NOMO-1 treated with dmso at 0.1 percent for 144 hours (cell line): ENCODE results near the gene EMX2.
"Not testable (repeated sequence)": the region's sequence is repeated elsewhere in the genome, so short reads cannot be mapped to it uniquely, and the experiment has no call there.

Experiments
- DNase-seq: peaks from one replicate; lab custom pipeline; 2025; ENCODE audit not compliant: unreplicated experiment; lab: John Stamatoyannopoulos, UW

The EMX2 gene

DNA sequence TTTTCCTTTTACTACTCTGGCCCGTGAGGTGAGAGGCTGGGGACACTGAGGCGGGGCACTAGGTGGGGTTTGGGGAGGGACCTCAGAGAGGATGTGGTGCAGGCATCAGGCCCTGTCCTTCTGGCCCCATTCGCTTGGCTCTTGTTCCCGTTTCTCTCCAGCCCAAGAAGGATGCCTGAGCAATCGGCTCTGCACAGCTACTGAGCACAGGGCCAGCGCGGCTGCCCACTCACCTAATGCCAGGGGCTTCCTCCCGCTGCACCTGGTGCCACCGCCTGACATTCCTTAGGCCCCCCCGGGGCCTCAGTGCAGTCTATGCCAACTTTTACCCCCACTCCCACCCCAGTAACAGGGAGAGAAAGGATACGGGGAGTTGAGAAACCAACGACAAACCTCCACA lies 12.5 kb downstream of the EMX2 start:
- no peak for DNase-seq

- DNase-seq = no peak
Measured at GRCh38 chr10:117555863-117556262, 13.3 kb downstream of the EMX2 start.

- DNase-seq = no peak
Measured at GRCh38 chr10:117556356-117556755, 13.8 kb downstream of the EMX2 start.

- no peak for DNase-seq
Measured at GRCh38 chr10:117559712-117560111, 17.2 kb downstream of the EMX2 start.

GRCh38 chr10:117560942-117561341 lies 18.4 kb downstream of the EMX2 start:
- DNase-seq = no peak

DNA sequence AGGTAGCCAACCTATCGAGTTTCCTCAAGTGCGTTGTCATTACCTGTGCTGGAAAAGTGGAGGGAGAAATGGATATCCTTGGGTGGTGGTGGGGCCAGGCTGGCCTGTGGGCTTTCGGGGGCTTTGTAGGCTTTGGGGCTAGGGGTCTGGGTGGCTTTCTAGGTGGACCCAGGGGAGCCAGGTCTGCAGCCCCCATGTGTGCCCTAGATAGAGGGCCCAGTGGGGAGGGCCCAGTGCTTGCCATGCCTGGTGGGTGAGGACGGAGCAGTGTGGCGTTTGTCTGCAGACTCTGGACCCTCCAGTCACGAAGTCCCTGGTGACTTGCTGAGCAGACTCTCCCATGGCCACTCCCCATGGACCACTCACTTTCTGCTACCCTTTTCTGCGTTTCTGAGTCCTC lies 19.7 kb downstream of the EMX2 start:
- DNase-seq = no peak

- DNase-seq = no peak
Measured at GRCh38 chr10:117562896-117563737, 20.6 kb downstream of the EMX2 start.

DNA sequence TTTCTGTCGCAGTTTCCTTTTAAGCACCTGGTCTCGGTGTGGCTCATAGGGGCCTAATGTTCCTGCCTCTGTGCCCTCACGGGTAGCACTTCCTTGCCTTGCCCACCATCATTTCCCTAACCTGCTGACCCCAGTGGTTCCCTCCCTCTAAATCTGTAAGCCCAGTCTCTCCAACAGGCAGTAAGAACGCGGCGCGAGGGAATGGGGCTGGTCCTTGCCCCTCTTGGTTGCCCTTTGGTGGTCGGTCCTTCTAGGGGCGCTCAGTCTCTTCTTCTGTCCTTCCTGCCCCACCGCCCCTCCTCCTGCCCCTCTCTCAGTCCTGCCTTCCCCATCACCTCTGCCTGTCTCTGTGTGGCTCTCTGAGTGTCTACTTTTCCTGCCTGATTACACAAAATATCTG lies 21.2 kb downstream of the EMX2 start:
- no peak for DNase-seq

- DNase-seq = no peak
Measured at GRCh38 chr10:117565068-117565467, 22.5 kb downstream of the EMX2 start.

DNA sequence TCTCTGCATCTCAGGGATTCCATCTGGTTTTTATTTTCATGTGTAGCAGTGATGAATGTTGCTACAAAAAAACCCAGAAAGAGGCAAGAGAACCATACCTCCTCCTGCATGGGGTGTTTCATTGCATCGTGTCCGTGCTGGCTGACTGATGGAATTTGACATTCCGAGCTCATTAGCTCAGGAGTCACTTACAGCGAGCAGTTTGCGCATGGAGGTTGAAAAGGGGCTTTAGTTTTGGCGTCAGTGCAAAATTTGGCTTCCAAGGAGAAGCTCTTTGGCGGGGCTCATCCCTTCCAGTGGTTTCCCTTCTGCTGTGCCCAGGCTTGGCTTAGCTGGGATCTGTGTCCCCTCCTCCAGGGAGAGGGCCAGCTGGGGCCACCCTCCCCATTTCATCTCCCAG lies 25.8 kb downstream of the EMX2 start:
- no peak for DNase-seq

DNA sequence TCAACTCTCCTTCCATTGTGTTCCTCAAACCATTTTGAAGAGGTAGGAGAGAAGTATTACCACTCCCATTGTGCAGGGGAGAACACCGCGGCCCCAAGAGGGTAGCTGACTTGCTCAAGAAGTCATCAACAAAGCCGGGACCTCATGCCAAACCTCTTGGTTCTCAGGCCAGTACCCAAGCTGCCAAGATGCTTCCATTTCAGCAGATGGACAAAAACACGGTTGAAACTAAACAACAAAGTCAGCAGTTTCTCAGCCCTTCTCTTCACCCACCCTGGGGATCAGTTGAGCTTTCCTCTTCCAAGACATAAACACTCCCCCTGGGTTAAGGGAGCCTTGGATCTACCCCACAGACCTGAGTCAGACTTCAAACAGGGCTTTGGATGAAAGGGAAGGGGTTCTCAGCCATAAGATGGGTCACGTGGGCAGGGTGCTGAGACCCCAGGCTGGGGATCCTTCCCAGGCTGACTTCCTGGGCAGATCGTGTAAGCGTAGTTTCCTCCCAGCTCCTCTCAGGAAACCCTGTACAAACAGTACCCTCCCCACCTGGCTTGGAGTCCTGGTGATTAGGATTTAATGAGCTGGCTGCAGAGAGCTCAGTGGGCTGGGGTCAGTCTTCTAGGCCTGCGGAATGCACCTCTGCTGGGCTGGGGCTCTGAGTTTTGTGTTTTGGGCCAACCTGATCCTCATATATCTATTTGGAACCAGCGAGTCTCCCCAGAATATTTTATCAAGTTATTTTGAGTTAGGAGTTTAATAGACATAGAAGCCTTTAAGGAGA lies 27.3 kb downstream of the EMX2 start:
- no peak for DNase-seq

- DNase-seq = no peak
Measured at GRCh38 chr10:117570880-117571279, 28.3 kb downstream of the EMX2 start.

GRCh38 chr10:117574498-117575146 lies 32.1 kb downstream of the EMX2 start:
- no peak for DNase-seq

- DNase-seq = no peak
Measured at GRCh38 chr10:117578490-117578889, 35.9 kb downstream of the EMX2 start.

- DNase-seq = no peak
Measured at GRCh38 chr10:117578999-117579590, 36.5 kb downstream of the EMX2 start.

GRCh38 chr10:117581961-117582360 lies 39.4 kb downstream of the EMX2 start:
- no peak for DNase-seq

DNA sequence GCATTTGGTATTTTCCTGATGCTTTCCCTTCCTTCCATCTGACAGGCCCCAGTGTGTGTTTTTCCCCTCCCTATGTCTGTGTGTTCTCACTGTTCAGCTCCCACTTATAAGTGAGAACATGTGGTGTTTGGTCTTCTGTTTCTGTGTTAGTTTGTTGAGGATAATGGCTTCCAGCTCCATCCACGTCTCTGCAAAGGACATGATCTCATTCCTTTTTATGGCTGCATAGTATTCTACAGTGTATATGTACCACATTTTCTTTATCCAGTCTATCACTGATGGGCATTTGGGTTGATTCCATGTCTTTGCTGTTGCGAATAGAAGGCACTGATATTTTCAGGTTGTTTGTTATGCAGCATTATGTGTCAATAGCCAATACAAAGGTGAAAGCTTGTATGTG lies 42.3 kb downstream of the EMX2 start:
- not testable (repeated sequence) for DNase-seq

DNA sequence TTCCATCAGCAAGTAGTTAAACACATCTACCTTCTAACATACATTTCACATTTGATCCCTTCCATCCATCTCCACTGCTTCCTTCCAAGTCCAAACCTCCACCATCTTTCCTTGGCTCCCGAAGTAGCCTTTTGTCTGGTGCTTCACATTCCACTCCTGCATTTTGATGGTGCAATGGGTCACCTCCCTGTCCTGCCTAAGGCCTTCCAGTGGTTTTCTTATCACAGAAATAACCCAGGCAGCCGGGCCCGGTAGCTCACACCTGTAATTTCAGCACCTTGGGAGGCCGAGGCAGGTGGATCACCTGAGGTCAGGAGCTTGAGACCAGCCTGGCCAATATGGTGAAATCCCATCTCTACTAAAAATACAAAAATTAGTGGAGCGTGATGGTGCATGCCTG lies 44.5 kb downstream of the EMX2 start:
- DNase-seq = no peak

DNA sequence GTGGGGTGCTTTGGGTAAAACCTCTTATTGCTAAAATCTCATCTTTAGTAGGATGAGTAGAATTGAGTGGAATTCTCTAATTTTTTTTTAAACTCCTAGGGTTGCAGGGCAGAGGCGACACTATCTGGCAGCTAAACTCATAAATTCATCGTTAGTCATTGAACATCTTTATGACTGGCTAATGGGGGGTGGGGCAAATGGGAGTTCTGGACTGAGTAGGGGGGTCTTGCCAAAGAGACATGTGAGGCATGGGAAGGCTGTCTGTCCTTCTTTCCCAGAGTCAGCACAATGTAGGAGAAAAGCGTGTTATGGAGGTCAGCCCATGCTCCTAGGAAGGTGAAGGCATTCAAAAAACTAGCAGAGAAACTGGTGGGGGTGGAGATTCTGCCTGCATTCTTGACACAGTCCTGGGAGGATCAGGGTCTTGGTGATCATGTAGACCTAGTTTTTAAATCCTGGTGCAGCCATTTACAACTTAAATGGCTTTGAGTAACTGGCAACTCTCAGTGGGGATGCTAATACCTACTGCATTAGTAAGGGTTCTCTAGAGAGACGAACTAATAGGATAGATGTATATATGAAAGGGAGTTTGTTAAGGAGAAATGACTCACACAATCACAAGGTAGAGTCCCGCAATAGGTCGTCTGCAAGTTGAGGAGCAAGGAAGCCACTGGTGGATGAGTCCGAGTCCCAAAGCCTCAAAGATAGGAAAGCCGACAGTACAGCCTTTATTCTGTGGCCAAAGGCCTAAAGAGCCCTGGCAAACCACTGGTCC lies 47.7 kb downstream of the EMX2 start:
- DNase-seq = no peak

- DNase-seq = no peak
Measured at GRCh38 chr10:117591043-117591442, 48.5 kb downstream of the EMX2 start.

GRCh38 chr10:117594722-117595121 lies 52.2 kb downstream of the EMX2 start:
- DNase-seq = no peak
